ENCODE data around the gene HSF5.

DNA sequence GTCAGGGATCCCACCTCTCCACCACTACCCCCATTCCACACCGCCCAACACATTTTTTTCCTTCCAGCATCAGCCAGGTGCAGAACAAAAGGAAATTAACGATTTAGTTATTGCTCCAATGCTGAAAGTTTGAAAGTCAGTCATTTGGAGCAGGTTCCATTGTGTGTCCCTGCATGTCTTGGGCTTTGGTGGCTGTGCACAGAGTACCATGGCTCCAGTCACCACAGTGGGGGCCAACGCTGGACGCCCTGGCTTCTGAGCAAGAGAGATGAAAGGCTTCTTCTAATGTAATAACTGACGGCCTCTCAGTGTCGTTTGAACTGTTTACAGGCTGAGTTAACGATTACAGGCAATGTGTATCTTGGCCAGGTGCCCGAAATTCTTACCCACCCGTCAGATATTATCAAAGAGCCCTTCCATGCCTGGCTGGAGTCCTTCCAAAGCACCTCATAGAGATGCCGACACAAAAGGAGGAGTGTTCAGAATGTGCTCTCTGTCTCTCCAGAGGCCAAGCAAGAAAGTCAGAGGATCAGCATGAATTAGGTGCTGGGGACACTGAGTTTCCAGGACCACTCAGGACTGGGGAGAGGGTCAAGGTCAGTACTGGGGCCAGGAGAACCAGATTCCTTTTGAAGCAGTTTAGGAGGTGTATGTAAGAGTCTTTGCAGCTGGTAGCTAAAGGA is 96.8 kb downstream of the HSF5 start:
- TF ChIP-seq, protein P1, sequence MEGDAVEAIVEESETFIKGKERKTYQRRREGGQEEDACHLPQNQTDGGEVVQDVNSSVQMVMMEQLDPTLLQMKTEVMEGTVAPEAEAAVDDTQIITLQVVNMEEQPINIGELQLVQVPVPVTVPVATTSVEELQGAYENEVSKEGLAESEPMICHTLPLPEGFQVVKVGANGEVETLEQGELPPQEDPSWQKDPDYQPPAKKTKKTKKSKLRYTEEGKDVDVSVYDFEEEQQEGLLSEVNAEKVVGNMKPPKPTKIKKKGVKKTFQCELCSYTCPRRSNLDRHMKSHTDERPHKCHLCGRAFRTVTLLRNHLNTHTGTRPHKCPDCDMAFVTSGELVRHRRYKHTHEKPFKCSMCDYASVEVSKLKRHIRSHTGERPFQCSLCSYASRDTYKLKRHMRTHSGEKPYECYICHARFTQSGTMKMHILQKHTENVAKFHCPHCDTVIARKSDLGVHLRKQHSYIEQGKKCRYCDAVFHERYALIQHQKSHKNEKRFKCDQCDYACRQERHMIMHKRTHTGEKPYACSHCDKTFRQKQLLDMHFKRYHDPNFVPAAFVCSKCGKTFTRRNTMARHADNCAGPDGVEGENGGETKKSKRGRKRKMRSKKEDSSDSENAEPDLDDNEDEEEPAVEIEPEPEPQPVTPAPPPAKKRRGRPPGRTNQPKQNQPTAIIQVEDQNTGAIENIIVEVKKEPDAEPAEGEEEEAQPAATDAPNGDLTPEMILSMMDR (IDR thresholded peaks at IDR 0.05), result no peak
- no peak for TF ChIP-seq POLR2AphosphoS5 (IDR thresholded peaks at IDR 0.05)

Measured in esophagus muscularis mucosa (tissue), 3 donors.